ENCODE data around the gene ALOX12B. TPM values are rescaled to one million over a fixed set of nuclear protein-coding genes. Genes with fewer than 3 reads are reported as not detected.
"Not testable (repeated sequence)": the region's sequence is repeated elsewhere in the genome, so short reads cannot be mapped to it uniquely, and the experiment has no call there.

ALOX12B gene
- total RNA-seq, 1 donor from 2014 or later, result 0.87 TPM

DNA sequence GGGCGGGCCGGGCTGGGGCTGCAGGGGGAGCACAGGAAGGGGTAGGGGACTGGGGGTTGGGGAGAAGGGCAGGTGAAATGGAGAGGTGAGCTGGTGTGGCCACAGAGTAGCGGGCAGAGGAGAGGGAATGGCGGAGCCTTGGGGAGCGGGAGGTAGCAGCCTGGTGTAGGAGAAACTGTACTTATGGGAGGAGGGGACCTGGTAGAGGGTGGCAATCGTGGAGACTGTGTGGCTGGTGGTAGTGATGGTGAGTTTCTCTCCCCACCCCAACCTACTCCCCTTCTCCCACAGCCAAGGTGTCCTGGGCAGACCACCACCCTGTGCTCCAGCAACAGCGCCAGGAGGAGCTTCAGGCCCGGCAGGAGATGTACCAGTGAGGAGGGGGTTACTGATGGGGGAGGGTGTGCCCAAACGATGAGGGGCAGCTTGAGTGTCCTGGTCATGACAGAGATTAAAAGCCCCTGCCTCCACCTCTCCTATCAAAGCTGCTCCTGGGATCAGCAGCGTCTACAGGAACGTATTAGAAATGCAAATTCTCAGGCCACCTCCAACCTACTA, 47.8 kb downstream of the ALOX12B start:
- no peaks in the 10 kb centered on the region for H3K9me3 Mint-ChIP-seq
- peaks cover 29% of the 10 kb centered on the region for H3K27me3 Mint-ChIP-seq (ENCODE audit: low read depth)
- H3K4me1 Mint-ChIP-seq (ENCODE audit: low read depth), result peaks cover 3% of the 10 kb centered on the region
- intact Hi-C loops (cut with micrococcal nuclease), result loop anchor here (5.0 kb wide), 1 partner anchor 127 kb away; no protein-coding TSS in a partner anchor
- no peak for DNase-seq (ENCODE audit: low spot score)
- no peaks in the 10 kb centered on the region for H3K36me3 Mint-ChIP-seq (ENCODE audit: low read depth)
- no peak overlapping the region for H3K4me3 Mint-ChIP-seq (ENCODE audit: low read depth)
- no peak overlapping the region for H3K27ac Mint-ChIP-seq

- Mint-ChIP-seq H3K4me1 (ENCODE audit: low read depth) (peaks cover 3% of the 10 kb centered on the region), H3K27me3 (ENCODE audit: low read depth) (peaks cover 31% of the 10 kb centered on the region), H3K27ac (no peak within 1 kb of the TSS), H3K36me3 (ENCODE audit: low read depth) (no peaks in the 10 kb centered on the region), H3K9me3 (no peaks in the 10 kb centered on the region), H3K4me3 (ENCODE audit: low read depth) (no peak within 1 kb of the TSS)
- intact Hi-C loops (cut with micrococcal nuclease), result no loop called here
- DNase-seq (ENCODE audit: low spot score), result no peak
Measured at GRCh38 chr17:8038954-8039610, 48.4 kb downstream of the ALOX12B start, which contains the start of gene ALOX15B. ALOX15B (plus strand) TSS chr17:8039059; CDS start chr17:8039156, 97 bp downstream.

DNA sequence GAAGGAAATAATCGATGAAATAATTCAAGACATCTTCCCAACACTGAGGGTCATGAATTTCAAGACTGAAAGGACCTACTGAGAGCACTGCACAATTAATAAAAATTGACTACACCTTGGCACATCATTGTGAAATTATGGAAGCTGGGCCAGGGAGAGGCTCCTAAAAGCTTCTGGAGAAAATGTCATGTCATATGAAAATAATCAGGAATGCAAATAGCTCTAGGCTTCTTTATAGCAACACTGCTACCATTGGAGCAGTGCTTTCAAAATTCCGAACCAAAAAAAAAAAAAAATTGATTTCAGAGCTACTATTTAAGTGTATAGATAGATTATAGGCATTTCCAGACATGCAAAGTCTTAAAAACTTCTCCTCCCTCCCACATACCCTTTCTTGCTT, 55.1 kb downstream of the ALOX12B start:
- intact Hi-C loops (cut with micrococcal nuclease), result no loop called here
- H3K4me3 Mint-ChIP-seq (ENCODE audit: low read depth), result no peak overlapping the region

DNA sequence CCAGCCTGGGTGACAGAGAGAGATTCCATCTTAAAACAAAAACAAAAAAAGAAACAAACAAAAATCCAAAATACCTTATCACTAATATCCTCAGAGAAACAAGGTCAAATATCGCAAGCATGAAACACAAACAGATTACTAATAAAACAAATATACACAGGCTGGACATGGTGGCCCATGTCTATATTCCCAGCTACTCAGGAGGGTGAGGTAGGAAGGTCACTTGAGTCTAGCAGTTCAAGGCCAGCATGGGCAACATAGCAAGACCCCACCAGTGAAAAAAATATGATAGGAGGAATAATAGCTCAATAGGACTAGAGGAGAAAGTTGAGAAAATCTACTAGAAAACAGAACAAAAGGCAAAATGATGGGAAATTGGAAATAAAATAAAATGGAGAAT, 55.6 kb downstream of the ALOX12B start:
- Mint-ChIP-seq H3K9me3 (no peaks in the 10 kb centered on the region), H3K27me3 (ENCODE audit: low read depth) (peaks cover 33% of the 10 kb centered on the region), H3K27ac (no peak overlapping the region), H3K36me3 (ENCODE audit: low read depth) (no peaks in the 10 kb centered on the region), H3K4me1 (ENCODE audit: low read depth) (no peaks in the 10 kb centered on the region), H3K4me3 (ENCODE audit: low read depth) (no peak overlapping the region)
- DNase-seq (ENCODE audit: low spot score), result no peak
- intact Hi-C loops (cut with micrococcal nuclease), result no loop called here

More for the DNA sequence above, 55.1 kb downstream of the ALOX12B start:
- Mint-ChIP-seq H3K36me3 (ENCODE audit: low read depth) (no peaks in the 10 kb centered on the region), H3K27ac (no peak overlapping the region), H3K4me1 (ENCODE audit: low read depth) (no peaks in the 10 kb centered on the region), H3K27me3 (ENCODE audit: low read depth) (peaks cover 30% of the 10 kb centered on the region), H3K9me3 (no peaks in the 10 kb centered on the region)
- no peak for DNase-seq (ENCODE audit: low spot score)

- H3K27me3 Mint-ChIP-seq (ENCODE audit: low read depth), result peaks cover 36% of the 10 kb centered on the region
- intact Hi-C loops (cut with micrococcal nuclease), result no loop called here
- H3K9me3 Mint-ChIP-seq, result no peaks in the 10 kb centered on the region
Measured at GRCh38 chr17:8031261-8031661, 56.3 kb downstream of the ALOX12B start.

GRCh38 chr17:8029121-8029520, 58.4 kb downstream of the ALOX12B start:
- H3K4me3 Mint-ChIP-seq (ENCODE audit: low read depth), result no peak overlapping the region
- no peaks in the 10 kb centered on the region for H3K9me3 Mint-ChIP-seq
- DNase-seq (ENCODE audit: low spot score), result no peak
- H3K4me1 Mint-ChIP-seq (ENCODE audit: low read depth), result peaks cover 1% of the 10 kb centered on the region
- peaks cover 36% of the 10 kb centered on the region for H3K27me3 Mint-ChIP-seq (ENCODE audit: low read depth)
- no peak overlapping the region for H3K27ac Mint-ChIP-seq
- intact Hi-C loops (cut with micrococcal nuclease), result no loop called here
- no peaks in the 10 kb centered on the region for H3K36me3 Mint-ChIP-seq (ENCODE audit: low read depth)

More at GRCh38 chr17:8031261-8031661, 56.3 kb downstream of the ALOX12B start:
- Mint-ChIP-seq H3K4me1 (ENCODE audit: low read depth) (no peaks in the 10 kb centered on the region), H3K27ac (no peak overlapping the region), H3K36me3 (ENCODE audit: low read depth) (no peaks in the 10 kb centered on the region), H3K4me3 (ENCODE audit: low read depth) (no peak overlapping the region)
- DNase-seq (ENCODE audit: low spot score), result no peak

GRCh38 chr17:8025176-8025911, 62.2 kb downstream of the ALOX12B start:
- no peak for DNase-seq (ENCODE audit: low spot score)
- intact Hi-C loops (cut with micrococcal nuclease), result no loop called here
- Mint-ChIP-seq H3K9me3 (no peaks in the 10 kb centered on the region), H3K4me3 (ENCODE audit: low read depth) (no peak overlapping the region), H3K27ac (no peak overlapping the region), H3K36me3 (ENCODE audit: low read depth) (no peaks in the 10 kb centered on the region), H3K4me1 (ENCODE audit: low read depth) (peaks cover 1% of the 10 kb centered on the region), H3K27me3 (ENCODE audit: low read depth) (peaks cover 27% of the 10 kb centered on the region)

GRCh38 chr17:8024161-8024560, 63.4 kb downstream of the ALOX12B start:
- H3K9me3 Mint-ChIP-seq; intact Hi-C loops (cut with micrococcal nuclease); H3K4me1 Mint-ChIP-seq (ENCODE audit: low read depth); H3K36me3 Mint-ChIP-seq (ENCODE audit: low read depth); H3K4me3 Mint-ChIP-seq (ENCODE audit: low read depth); DNase-seq (ENCODE audit: low spot score); H3K27ac Mint-ChIP-seq: not testable (repeated sequence)
- peaks cover 27% of the 10 kb centered on the region for H3K27me3 Mint-ChIP-seq (ENCODE audit: low read depth)

Other genes starting within 250 kb of the ALOX12B start
- 4.1 and 6.1 TPM in 2 replicates for gene TMEM88, start 232.7 kb downstream of the ALOX12B start, total RNA-seq
- gene NAA38, start 230.2 kb downstream of the ALOX12B start, total RNA-seq, result 52.6 and 53.0 TPM in 2 replicates
- 8.8 and 10.5 TPM in 2 replicates for gene CYB5D1, start 229.7 kb downstream of the ALOX12B start, total RNA-seq
- gene CHD3, start 198.9 kb downstream of the ALOX12B start, total RNA-seq, result 158 and 164 TPM in 2 replicates
- 4.8 and 5.0 TPM in 2 replicates for gene RNF227, start 171.4 kb downstream of the ALOX12B start, total RNA-seq
- 9.9 and 11.3 TPM in 2 replicates for gene KCNAB3, start 157.9 kb downstream of the ALOX12B start, total RNA-seq
- gene TRAPPC1, start 155.8 kb downstream of the ALOX12B start, total RNA-seq, result 156 and 190 TPM in 2 replicates
- 60.0 and 60.3 TPM in 2 replicates for gene CNTROB, start 155.5 kb downstream of the ALOX12B start, total RNA-seq
- not detected in 2 replicates for gene GUCY2D, start 85.1 kb downstream of the ALOX12B start, total RNA-seq
- not detected in 2 replicates for gene ALOX15B, start 48.7 kb downstream of the ALOX12B start, total RNA-seq
- gene ALOXE3, start 30.8 kb upstream of the ALOX12B start, total RNA-seq, result not detected in 2 replicates
- gene HES7, start 36.4 kb upstream of the ALOX12B start, total RNA-seq, result 2.4 and 3.1 TPM in 2 replicates
- 41.8 and 43.2 TPM in 2 replicates for gene PER1, start 64.7 kb upstream of the ALOX12B start, total RNA-seq
- 44.6 and 44.7 TPM in 2 replicates for gene VAMP2, start 75.2 kb upstream of the ALOX12B start, total RNA-seq
- 18.7 and 25.0 TPM in 2 replicates for gene TMEM107, start 88.7 kb upstream of the ALOX12B start, total RNA-seq
- gene BORCS6, start 102.5 kb upstream of the ALOX12B start, total RNA-seq, result 7.8 and 8.0 TPM in 2 replicates
- 113 TPM in 2 replicates for gene AURKB, start 122.9 kb upstream of the ALOX12B start, total RNA-seq
- 76.7 and 81.0 TPM in 2 replicates for gene CTC1, start 160.3 kb upstream of the ALOX12B start, total RNA-seq
- 165 and 174 TPM in 2 replicates for gene PFAS, start 161.6 kb upstream of the ALOX12B start, total RNA-seq
- 61.4 and 64.1 TPM in 2 replicates for gene RANGRF, start 201.0 kb upstream of the ALOX12B start, total RNA-seq
- gene SLC25A35, start 207.7 kb upstream of the ALOX12B start, total RNA-seq, result 6.8 and 7.4 TPM in 2 replicates
- not detected in 2 replicates for gene ARHGEF15, start 222.5 kb upstream of the ALOX12B start, total RNA-seq

Data from activated T-helper 2 cell treated with anti-CD3 and anti-CD28 coated beads, Interferon-gamma antibody, Interleukin-2, Interleukin-4, amounts not matched to agents 10 μg/mL and 5 μg/mL and 100 μg/mL, durations not matched to agents 14 hours and 24 hours and 36 hours (primary cell).